Measurements from ENCODE around the gene SCAMP4.

GRCh38 chr19:1933942-1934341, 28.7 kb downstream of the SCAMP4 start:
- TF ChIP-seq POLR2AphosphoS5 (IDR thresholded peaks at IDR 0.05; ENCODE audit: low read depth) = no peak
- no peak for TF ChIP-seq CTCF (IDR thresholded peaks at IDR 0.05; ENCODE audit: insufficient read depth, low read length)
- no peak for TF ChIP-seq REST (IDR thresholded peaks at IDR 0.05; ENCODE audit: insufficient replicate concordance, low read depth)
- TF ChIP-seq GABPA (IDR thresholded peaks at IDR 0.05; ENCODE audit: low read depth) = no peak
- TF ChIP-seq SPI1 (IDR thresholded peaks at IDR 0.05; ENCODE audit: borderline replicate concordance, low read depth) = no peak
